GM18498 (cell line): ENCODE data around the gene TBL1X.

Experiments used
- ATAC-seq: cut with Tn5 transposase; IDR thresholded peaks from one replicate; pipeline ENCODE4 v1.9.1; 2021; ENCODE audit warnings: mild to moderate bottlenecking, moderate library complexity; ENCODE audit not compliant: unreplicated experiment

Gene TBL1X

DNA sequence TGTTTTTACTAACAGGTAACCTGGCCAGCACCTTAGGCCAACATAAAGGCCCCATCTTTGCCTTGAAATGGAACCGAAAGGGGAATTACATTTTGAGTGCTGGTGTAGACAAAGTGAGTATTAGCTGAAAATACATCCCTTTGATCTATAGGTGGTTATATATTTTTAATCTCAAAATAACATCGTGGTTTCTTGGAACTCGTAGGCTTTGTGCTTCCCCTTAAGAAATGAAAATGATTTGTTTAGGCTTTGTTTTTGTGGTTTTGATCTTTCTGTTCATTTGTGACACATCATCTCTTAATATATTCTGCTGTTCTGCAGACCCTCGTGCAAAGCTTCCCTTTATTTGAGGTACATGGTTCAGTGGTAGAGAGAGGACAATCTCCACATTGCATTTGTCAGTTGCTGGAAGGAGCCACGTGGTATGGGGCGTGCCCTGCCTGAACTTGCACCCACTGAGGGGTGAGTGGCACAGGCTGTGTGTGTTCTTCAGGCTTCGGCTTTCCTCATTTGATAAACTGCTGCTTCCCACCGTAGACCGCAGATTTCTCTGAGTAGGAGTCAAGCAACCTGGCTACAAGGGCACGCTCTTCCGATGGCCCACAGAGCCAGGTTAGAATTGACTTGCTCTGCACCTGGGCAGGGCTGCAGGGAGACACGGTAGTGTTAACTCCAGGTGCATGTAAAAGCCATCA, 228.6 kb downstream of the TBL1X start:
- ATAC-seq = no peak

GRCh38 chrX:9698576-9698975, 233.7 kb downstream of the TBL1X start:
- ATAC-seq = no peak

- no peak for ATAC-seq
Measured at GRCh38 chrX:9700555-9700954, 235.7 kb downstream of the TBL1X start.

- no peak for ATAC-seq
Measured at GRCh38 chrX:9701790-9702189, 236.9 kb downstream of the TBL1X start.

DNA sequence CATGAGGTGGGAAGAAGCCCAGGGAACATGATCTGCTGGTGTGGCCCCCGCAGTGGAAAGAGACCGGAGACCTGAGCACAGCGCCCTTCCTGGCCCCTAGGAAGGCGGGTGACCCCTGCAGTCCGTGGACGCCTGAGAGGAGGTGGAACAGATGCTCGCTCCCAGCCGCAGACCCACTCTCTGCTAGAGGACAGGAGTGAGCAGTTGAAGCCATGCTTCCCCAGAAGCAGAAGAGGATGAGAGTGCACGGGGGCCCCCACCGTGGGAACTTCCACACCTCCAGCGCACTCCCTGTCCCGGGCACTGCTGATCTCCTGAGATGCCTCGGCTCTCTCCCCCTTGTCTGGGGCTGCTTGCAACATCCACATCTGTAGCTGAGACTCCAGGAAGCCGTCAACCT, 238.5 kb downstream of the TBL1X start:
- no peak for ATAC-seq

DNA sequence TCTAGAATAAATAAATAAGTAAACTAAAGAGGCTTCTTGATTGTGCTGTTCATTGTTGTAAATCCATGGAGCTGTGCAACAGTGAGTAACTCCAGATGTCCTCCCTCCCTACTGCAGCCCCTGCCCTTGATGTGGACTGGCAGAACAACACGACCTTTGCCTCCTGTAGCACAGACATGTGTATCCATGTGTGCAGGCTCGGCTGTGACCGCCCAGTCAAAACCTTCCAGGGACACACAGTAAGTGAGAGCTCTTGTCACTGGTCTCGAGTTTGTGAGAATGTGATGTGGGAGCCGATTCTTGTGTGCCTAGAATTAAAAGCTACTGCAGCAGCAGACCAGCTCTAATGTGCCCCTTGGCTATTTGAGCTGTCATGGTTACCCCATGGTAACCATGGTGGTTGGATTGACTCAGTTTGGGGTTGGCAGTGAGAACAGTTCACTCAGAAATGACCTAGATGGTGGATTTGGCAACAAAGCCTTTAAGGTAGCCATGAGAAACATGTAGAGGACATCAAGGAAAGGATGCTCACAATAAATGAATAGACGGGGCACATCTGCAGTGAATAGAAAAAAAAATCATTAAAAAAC, 240.1 kb downstream of the TBL1X start:
- ATAC-seq = no peak

- ATAC-seq = no peak
Measured at GRCh38 chrX:9706421-9706820, 241.6 kb downstream of the TBL1X start.

GRCh38 chrX:9707306-9708033, 242.6 kb downstream of the TBL1X start:
- no peak for ATAC-seq

DNA sequence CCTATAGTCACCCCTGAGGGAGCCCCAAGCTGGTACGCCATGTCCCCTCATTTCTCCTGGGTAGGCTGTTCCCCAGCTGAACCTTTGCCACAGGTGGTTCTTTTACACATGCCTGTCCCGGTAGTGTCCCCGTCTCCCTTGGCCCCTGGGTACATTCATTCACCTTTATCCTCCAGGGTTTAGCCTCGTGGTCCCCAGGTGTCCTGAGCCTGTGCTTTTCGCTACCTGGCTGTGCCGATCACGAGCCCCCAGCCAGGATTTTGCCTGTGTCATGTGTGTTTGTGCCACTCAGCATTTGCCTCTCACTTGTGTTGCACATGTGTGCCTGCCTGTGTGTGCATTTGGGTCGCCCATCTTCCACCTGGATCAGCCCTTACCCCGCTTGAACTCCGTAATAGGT, 243.2 kb downstream of the TBL1X start:
- ATAC-seq = no peak

- ATAC-seq = peak; percentile 84
Measured at GRCh38 chrX:9708923-9709553, 244.2 kb downstream of the TBL1X start.

DNA sequence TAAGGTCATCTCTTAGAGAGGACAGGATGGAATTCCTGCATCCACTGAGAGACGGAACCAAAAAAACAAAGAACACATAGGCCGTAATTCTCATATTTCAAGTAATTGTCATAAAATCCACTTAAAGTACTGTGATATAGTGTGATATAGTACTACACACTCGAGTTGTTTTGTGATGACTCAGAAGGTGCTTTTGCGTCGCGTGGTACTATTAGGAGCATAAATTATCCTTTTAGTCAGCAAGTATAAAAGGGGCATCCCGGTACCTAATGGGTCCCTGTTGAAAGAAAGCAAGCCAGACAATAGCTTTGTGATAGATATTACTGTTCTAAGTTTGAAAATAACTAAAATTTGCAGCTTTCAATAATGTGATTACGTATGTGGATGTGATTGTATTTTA, 245.5 kb downstream of the TBL1X start:
- ATAC-seq = no peak

DNA sequence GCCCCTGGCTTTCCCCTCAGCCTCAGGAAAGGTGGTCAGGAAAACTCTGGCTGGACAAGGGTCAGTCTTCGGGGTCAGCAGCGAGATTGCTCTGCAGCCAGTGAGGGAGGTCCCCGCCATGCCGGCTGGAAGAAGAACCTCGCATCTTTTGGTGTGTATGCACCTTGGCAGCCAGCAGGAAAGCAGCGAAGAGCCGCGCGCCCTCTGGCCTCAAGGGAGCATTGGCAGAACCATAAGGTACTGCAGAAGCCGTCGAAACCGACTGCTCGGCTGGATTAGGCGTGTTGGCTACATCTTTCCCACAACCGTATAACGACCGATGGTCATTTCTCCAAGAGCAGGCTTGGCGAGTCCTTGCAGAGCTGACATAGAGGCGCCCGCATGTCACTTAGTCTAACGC, 252.5 kb downstream of the TBL1X start:
- no peak for ATAC-seq

DNA sequence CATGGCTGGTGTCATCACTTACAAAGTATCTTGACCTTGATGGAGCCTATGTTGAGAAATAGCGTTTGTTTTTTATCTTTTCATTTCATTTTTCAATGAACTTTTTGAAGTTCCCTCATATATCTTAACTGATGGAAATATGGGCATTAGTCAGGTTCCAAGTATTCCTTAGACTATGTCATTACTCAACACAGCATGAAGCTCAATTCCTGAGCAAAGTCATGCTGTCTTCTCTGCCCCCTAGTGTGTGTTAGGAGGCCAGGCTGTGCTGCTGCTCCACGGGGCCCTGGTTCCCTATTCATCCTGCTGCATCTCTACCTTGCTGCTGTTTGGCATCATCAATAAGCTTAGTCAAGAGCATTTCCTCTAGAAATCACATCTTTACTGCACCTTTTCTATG, 259.9 kb downstream of the TBL1X start:
- no peak for ATAC-seq

GRCh38 chrX:9728261-9728660, 263.4 kb downstream of the TBL1X start:
- ATAC-seq = no peak

GRCh38 chrX:9729171-9729885, 264.5 kb downstream of the TBL1X start:
- ATAC-seq = no peak

DNA sequence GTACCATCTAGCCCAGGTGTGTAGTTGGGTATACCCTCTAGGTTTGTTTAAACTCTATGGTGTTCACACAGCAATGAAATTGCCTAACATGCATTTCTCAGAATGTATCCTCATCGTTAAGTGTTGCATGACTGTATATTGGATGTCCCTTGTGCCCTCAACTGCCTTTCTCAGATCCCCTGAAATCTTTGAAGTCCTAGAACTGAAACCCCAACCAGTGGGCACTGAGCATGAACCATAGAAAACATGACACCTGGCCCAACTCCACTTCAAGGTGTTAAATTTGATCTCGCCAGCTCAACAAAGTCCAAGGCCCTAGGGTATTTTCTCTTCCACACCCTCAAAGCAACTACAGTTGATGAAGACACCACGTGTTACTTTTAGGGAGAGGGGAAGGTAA, 265.2 kb downstream of the TBL1X start:
- ATAC-seq = no peak

- no peak for ATAC-seq
Measured at GRCh38 chrX:9730752-9731151, 265.9 kb downstream of the TBL1X start.

DNA sequence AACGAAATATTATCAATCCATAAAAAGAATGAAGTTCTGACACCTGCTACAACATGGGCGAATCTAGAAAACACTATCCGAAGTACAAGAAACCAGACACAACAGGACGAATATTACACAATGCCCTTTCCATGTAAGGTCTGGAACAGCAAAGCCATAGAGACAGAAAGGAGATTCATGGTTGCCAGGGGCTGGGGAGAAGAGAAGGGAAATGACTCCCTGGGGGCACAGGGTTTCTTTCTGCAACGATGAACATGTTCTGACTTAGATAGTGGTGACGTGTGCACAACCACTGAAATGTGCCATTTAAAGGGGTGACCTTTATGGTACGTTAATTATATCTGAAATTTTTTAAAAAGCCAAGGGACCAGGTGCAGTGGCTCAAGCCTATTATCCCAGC, 272.5 kb downstream of the TBL1X start:
- no peak for ATAC-seq

DNA sequence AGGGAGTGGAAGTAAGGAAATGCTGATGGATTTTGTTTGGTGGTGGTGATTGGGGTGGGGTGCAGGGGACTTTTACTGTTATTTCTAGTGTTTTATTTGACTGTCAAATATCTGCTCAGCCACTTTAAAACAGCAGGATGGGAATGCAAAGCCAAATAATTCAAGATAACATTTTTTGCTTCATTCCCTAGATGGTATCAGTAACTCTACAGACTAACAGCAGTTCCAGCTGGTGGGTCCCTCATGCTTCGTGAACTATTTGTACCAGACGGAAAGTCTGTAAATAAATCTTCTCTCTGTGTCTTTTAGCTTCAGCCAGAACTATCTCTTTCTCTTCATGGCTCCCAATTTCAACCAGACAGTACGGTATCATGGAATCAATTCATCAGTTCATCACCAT, 273.3 kb downstream of the TBL1X start:
- ATAC-seq = no peak

- no peak for ATAC-seq
Measured at GRCh38 chrX:9739130-9739529, 274.3 kb downstream of the TBL1X start.

DNA sequence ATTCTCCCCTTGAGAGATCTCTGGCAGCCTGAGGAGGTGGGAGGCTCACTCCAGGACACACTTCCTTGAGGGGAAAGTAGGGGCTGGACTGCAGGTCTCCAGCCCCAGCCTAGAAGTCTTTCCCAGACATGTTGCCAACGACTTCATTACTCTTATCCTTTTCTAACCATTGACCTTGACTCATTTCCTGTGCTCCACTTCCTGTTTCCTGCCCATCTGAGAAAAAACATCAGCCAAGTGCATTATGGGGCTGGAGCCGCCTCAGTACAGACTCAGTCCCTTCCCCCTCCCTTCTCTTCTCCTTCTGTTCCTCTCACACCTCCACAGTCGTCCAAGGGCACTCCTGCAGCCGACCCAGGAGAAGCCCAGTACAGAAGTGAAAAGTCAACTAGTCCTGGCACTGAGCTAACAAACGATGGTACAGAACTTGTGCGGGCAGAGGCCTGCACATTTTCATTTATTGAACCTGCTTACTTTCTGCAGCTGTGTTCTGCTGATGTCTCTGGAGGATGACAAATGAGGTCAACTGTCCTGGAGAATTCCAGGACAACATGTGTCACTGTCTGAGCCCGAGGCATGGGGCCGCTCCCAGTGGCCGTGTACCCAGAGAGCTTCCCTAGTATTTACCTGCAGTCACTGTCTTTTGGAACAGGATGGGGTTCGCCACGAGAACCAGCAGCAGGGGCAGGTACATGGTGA, 280.7 kb downstream of the TBL1X start:
- no peak for ATAC-seq
